Psoas muscle (tissue), 8 donors: ENCODE results near the gene CFL1. TPM values are rescaled to one million over a fixed set of nuclear protein-coding genes. Genes with fewer than 3 reads are reported as not detected.

Experiments
- ATAC-seq, 4 donors: fragments of 200-7000 bp; cut with Tn5 transposase; one replicate each; pipeline ENCODE4 v1.9.1; 2020; ENCODE audit warnings: moderate library complexity in 3 of 4, mild to moderate bottlenecking in 2 of 4
- DNase-seq, 2 donors: peaks; one replicate each; pipeline ENCODE4 v3.0.0-alpha.2; 2020
- H3K27ac ChIP-seq: fragments of 200-600 bp; one replicate; pipeline ENCODE4 v1.8.0; 2022
- H3K27me3 ChIP-seq, 3 donors: fragments of 200-600 bp in 1 of 3; one replicate each; pipeline versions ENCODE4 v1.6.1 to v1.8.0; 2013 to 2022; ENCODE audit warnings: low read length in 2 of 3, mild to moderate bottlenecking in 2 of 3, moderate library complexity in 1 of 3; ENCODE audit not compliant: insufficient read depth in 3 of 3
- H3K36me3 ChIP-seq, 2 donors: fragments of 200-600 bp in 1 of 2; one replicate each; pipeline versions ENCODE4 v1.6.1 to v1.8.0; 2013 to 2022; ENCODE audit warnings: low read depth in 1 of 2, mild to moderate bottlenecking in 1 of 2, moderate library complexity in 1 of 2; ENCODE audit not compliant: insufficient read depth in 1 of 2
- H3K4me1 ChIP-seq: fragments of 200-600 bp; one replicate; pipeline ENCODE4 v1.8.0; 2022
- H3K4me3 ChIP-seq: fragments of 200-600 bp; one replicate; pipeline ENCODE4 v1.8.0; 2022; ENCODE audit warnings: mild to moderate bottlenecking
- H3K9me3 ChIP-seq: fragments of 200-600 bp; one replicate; pipeline ENCODE4 v1.8.0; 2022
- CTCF ChIP-seq: fragments of 200-600 bp; IDR thresholded peaks from one replicate; pipeline ENCODE4 v1.8.0; 2022; ENCODE audit warnings: antibody characterized with exemption
- WGBS, 3 donors: extraction: QIAGEN DNeasy Blood & Tissue Kit; methylation state at CpG; one replicate each; pipeline versions ENCODE4 v1.1.6 to v1.1.7; 2013; 5-methylcytosine and 5-hydroxymethylcytosine counted together
- intact Hi-C, 2 donors: fragments of 100-400 bp; cut with DNase I; formaldehyde crosslinking; loops; one replicate each; pipeline versions ENCODE4 v1.11.0 to v1.14.2; 2022
- polyA plus RNA-seq, 3 donors: library from polyadenylated mRNA; stranded (reverse); fragments of 200-250 nt; gene quantifications; one replicate each; pipeline ENCODE4 v1.2.3, GENCODE V29; 2013
- total RNA-seq, 4 donors: library from RNA; stranded (reverse); fragmentation: NEBNext Ultra II Directional in 2 of 4; extraction: Animal tissue kit (Norgen Biotek cat#: 25700) in 2 of 4; gene quantifications; one replicate each; pipeline versions ENCODE4 v1.2.1 to v1.2.4, GENCODE V29; 2021 to 2023
- donor health status: healthy with polysubstance abuse.
- donor health status: DM: no; HTN: no; CAD: no; lungs with moderate emphysema.
- donor health status: Bipolar disorder and iron deficiency.
- donor health status: healthy.
- donor health status: DM: yes; HTN: yes; CAD: no.
- donor health status: DM: no; HTN: no; CAD: no.
- donor health status: DM: no; HTN: no; CAD: no.
- donor health status: DM: yes; HTN: yes; CAD: no.

The CFL1 gene
- total and polyA plus RNA-seq, 7 donors: 175 to 843 (median 225) TPM

- H3K4me1 ChIP-seq: no peaks in the 10 kb centered on the region
- no peak for ATAC-seq
- no peaks in the 10 kb centered on the region for H3K36me3 ChIP-seq
- no peaks in the 10 kb centered on the region for H3K9me3 ChIP-seq
- intact Hi-C loops: no loop called here
- no peak overlapping the region for H3K4me3 ChIP-seq
- no peak for DNase-seq
- no peak overlapping the region for H3K27ac ChIP-seq
- no peak for TF ChIP-seq CTCF
- H3K27me3 ChIP-seq: peaks cover 0 to 61% (median 5%) of the 10 kb centered on the region in 3 donors
- WGBS, 3 donors: 66 to 68% (median 66%) methylated on average over 20 of the region's 20 CpGs
Measured at GRCh38 chr11:65808744-65809341, 49.1 kb downstream of the CFL1 start.

- intact Hi-C loops: no loop called here
- ATAC-seq (no peak), DNase-seq (no peak)
- 22 to 33% (median 28%) methylated on average over 6 of the region's 6 CpGs for WGBS, 3 donors
- Histone ChIP-seq H3K4me3 (no peak overlapping the region), H3K27ac (no peak overlapping the region), H3K4me1 (no peaks in the 10 kb centered on the region), H3K27me3 (peaks cover 0 to 77% (median 9%) of the 10 kb centered on the region in 3 donors), H3K9me3 (no peaks in the 10 kb centered on the region), H3K36me3 (no peaks in the 10 kb centered on the region)
- TF ChIP-seq CTCF: no peak
Measured at GRCh38 chr11:65806979-65807378, 51.0 kb downstream of the CFL1 start.

Other genes with a start within 250 kb of the CFL1 start
- gene MAP3K11, start 244.0 kb downstream of the CFL1 start, total RNA-seq: 10 to 100 TPM; 14.5 to 18.8 (median 16.8) TPM
- gene MAP3K11, start 244.0 kb downstream of the CFL1 start, polyA plus RNA-seq: 10 to 100 TPM in 2 of 3 donors, 1 to 10 TPM in 1; 8.8 to 13.9 (median 10.7) TPM
- 10 to 100 TPM in 1 of 4 donors, 1 to 10 TPM in 3; 8.9 to 10.8 (median 9.7) TPM for gene PCNX3, start 242.4 kb downstream of the CFL1 start, total RNA-seq
- gene PCNX3, start 242.4 kb downstream of the CFL1 start, polyA plus RNA-seq: 10 to 100 TPM in 2 of 3 donors, 1 to 10 TPM in 1; 6.5 to 15.5 (median 11.4) TPM
- 10 to 100 TPM; 10.1 to 15.6 (median 11.3) TPM for gene SIPA1, start 220.1 kb downstream of the CFL1 start, total RNA-seq
- gene SIPA1, start 220.1 kb downstream of the CFL1 start, polyA plus RNA-seq: 10 to 100 TPM in 2 of 3 donors, 1 to 10 TPM in 1; 7.9 to 17.4 (median 13.7) TPM
- 10 to 100 TPM; 48.7 to 72.6 (median 65.2) TPM for gene RELA, start 195.3 kb downstream of the CFL1 start, total RNA-seq
- 10 to 100 TPM; 42.1 to 64.9 (median 64.0) TPM for gene RELA, start 195.3 kb downstream of the CFL1 start, polyA plus RNA-seq
- gene KAT5, start 145.9 kb downstream of the CFL1 start, total RNA-seq: 10 to 100 TPM; 34.5 to 56.4 (median 41.8) TPM
- 10 to 100 TPM; 36.4 to 67.2 (median 51.2) TPM for gene KAT5, start 145.9 kb downstream of the CFL1 start, polyA plus RNA-seq
- gene RNASEH2C, start 137.4 kb downstream of the CFL1 start, total RNA-seq: 10 to 100 TPM; 17.5 to 38.4 (median 28.1) TPM
- gene RNASEH2C, start 137.4 kb downstream of the CFL1 start, polyA plus RNA-seq: 10 to 100 TPM; 39.3 to 62.3 (median 47.1) TPM
- gene AP5B1, start 77.2 kb downstream of the CFL1 start, total RNA-seq: 10 to 100 TPM in 2 of 4 donors, 1 to 10 TPM in 2; 8.8 to 16.3 (median 12.7) TPM
- gene AP5B1, start 77.2 kb downstream of the CFL1 start, polyA plus RNA-seq: 10 to 100 TPM in 1 of 3 donors, 1 to 10 TPM in 2; 6.1 to 20.5 (median 6.4) TPM
- not detected for gene OVOL1, start 71.1 kb downstream of the CFL1 start, total RNA-seq
- under 1 TPM in 1 of 3 donors, not detected in 2; 0.01 TPM for gene OVOL1, start 71.1 kb downstream of the CFL1 start, polyA plus RNA-seq
- not detected for gene SNX32, start 24.2 kb downstream of the CFL1 start, total RNA-seq
- under 1 TPM in 2 of 3 donors, not detected in 1; 0.05 to 0.20 TPM for gene SNX32, start 24.2 kb downstream of the CFL1 start, polyA plus RNA-seq
- gene MUS81, start 2.3 kb upstream of the CFL1 start, total RNA-seq: 10 to 100 TPM; 28.0 to 35.6 (median 31.4) TPM
- 10 to 100 TPM; 32.5 to 55.3 (median 44.4) TPM for gene MUS81, start 2.3 kb upstream of the CFL1 start, polyA plus RNA-seq
- 10 to 100 TPM; 20.8 to 46.6 (median 31.3) TPM for gene EFEMP2, start 14.6 kb upstream of the CFL1 start, total RNA-seq
- 10 to 100 TPM; 14.8 to 20.8 (median 18.5) TPM for gene EFEMP2, start 14.6 kb upstream of the CFL1 start, polyA plus RNA-seq
- gene CTSW, start 21.7 kb upstream of the CFL1 start, total RNA-seq: under 1 TPM; 0.22 to 0.64 (median 0.37) TPM
- under 1 TPM; 0.08 to 0.91 (median 0.22) TPM for gene CTSW, start 21.7 kb upstream of the CFL1 start, polyA plus RNA-seq
- gene FIBP, start 30.3 kb upstream of the CFL1 start, total RNA-seq: 10 to 100 TPM; 27.7 to 42.5 (median 37.0) TPM
- gene FIBP, start 30.3 kb upstream of the CFL1 start, polyA plus RNA-seq: 10 to 100 TPM; 32.2 to 73.9 (median 44.1) TPM
- 10 to 100 TPM; 16.7 to 39.6 (median 27.8) TPM for gene CCDC85B, start 32.5 kb upstream of the CFL1 start, total RNA-seq
- 10 to 100 TPM; 24.7 to 35.9 (median 26.5) TPM for gene CCDC85B, start 32.5 kb upstream of the CFL1 start, polyA plus RNA-seq
- 10 to 100 TPM in 3 of 4 donors, under 1 TPM in 1; 0.75 to 12.6 (median 11.5) TPM for gene FOSL1, start 42.2 kb upstream of the CFL1 start, total RNA-seq
- gene FOSL1, start 42.2 kb upstream of the CFL1 start, polyA plus RNA-seq: 100 to 1,000 TPM in 1 of 3 donors, 1 to 10 TPM in 2; 5.7 to 257 (median 7.8) TPM
- 10 to 100 TPM; 52.8 to 71.9 (median 59.9) TPM for gene C11orf68, start 60.9 kb upstream of the CFL1 start, total RNA-seq
- 10 to 100 TPM; 60.3 to 98.7 (median 75.0) TPM for gene C11orf68, start 60.9 kb upstream of the CFL1 start, polyA plus RNA-seq
- gene DRAP1, start 61.2 kb upstream of the CFL1 start, total RNA-seq: 100 to 1,000 TPM in 1 of 4 donors, 10 to 100 TPM in 3; 74.5 to 138 (median 91.3) TPM
- 100 to 1,000 TPM; 121 to 217 (median 134) TPM for gene DRAP1, start 61.2 kb upstream of the CFL1 start, polyA plus RNA-seq
- gene TSGA10IP, start 87.3 kb upstream of the CFL1 start, total RNA-seq: not detected
- gene TSGA10IP, start 87.3 kb upstream of the CFL1 start, polyA plus RNA-seq: not detected
- 10 to 100 TPM; 36.3 to 55.4 (median 49.3) TPM for gene SART1, start 103.6 kb upstream of the CFL1 start, total RNA-seq
- 10 to 100 TPM; 40.3 to 58.7 (median 44.7) TPM for gene SART1, start 103.6 kb upstream of the CFL1 start, polyA plus RNA-seq
- 10 to 100 TPM; 24.8 to 44.5 (median 31.6) TPM for gene EIF1AD, start 144.0 kb upstream of the CFL1 start, total RNA-seq
- gene EIF1AD, start 144.0 kb upstream of the CFL1 start, polyA plus RNA-seq: 10 to 100 TPM; 29.4 to 63.1 (median 54.2) TPM
- gene BANF1, start 144.3 kb upstream of the CFL1 start, total RNA-seq: 100 to 1,000 TPM; 298 to 384 (median 336) TPM
- 100 to 1,000 TPM; 251 to 355 (median 314) TPM for gene BANF1, start 144.3 kb upstream of the CFL1 start, polyA plus RNA-seq
- under 1 TPM in 3 of 4 donors, not detected in 1; 0.40 to 0.93 (median 0.47) TPM for gene CST6, start 153.8 kb upstream of the CFL1 start, total RNA-seq
- gene CST6, start 153.8 kb upstream of the CFL1 start, polyA plus RNA-seq: 10 to 100 TPM in 1 of 3 donors, under 1 TPM in 1, not detected in 1; 0.13 to 18.7 TPM
- gene CATSPER1, start 168.3 kb upstream of the CFL1 start, total RNA-seq: not detected
- under 1 TPM in 2 of 3 donors, not detected in 1; 0.01 to 0.55 TPM for gene CATSPER1, start 168.3 kb upstream of the CFL1 start, polyA plus RNA-seq
- gene GAL3ST3, start 191.0 kb upstream of the CFL1 start, total RNA-seq: under 1 TPM in 1 of 4 donors, not detected in 3; 0.36 TPM
- gene GAL3ST3, start 191.0 kb upstream of the CFL1 start, polyA plus RNA-seq: under 1 TPM in 1 of 3 donors, not detected in 2; 0.03 TPM
- gene SF3B2, start 194.2 kb upstream of the CFL1 start, total RNA-seq: 100 to 1,000 TPM in 1 of 4 donors, 10 to 100 TPM in 3; 62.8 to 114 (median 86.4) TPM
- gene SF3B2, start 194.2 kb upstream of the CFL1 start, polyA plus RNA-seq: 100 to 1,000 TPM in 2 of 3 donors, 10 to 100 TPM in 1; 66.2 to 135 (median 114) TPM
- gene PACS1, start 212.1 kb upstream of the CFL1 start, total RNA-seq: 10 to 100 TPM; 16.3 to 27.8 (median 24.9) TPM
- 10 to 100 TPM in 1 of 3 donors, 1 to 10 TPM in 2; 7.4 to 16.0 (median 9.0) TPM for gene PACS1, start 212.1 kb upstream of the CFL1 start, polyA plus RNA-seq